OCI-LY3 (cell line): ENCODE measurements around the gene ERBB4.

Experiments
- H2AFZ ChIP-seq: fragments of 200-600, 300-600 bp; shearing (Covaris generic); 2 replicates; pipeline ENCODE4 v1.6.0; 2014; ENCODE audit warnings: antibody characterized with exemption, low read depth, low read length
- H3K27ac ChIP-seq: fragments of 200-600, 300-600 bp; sonication (generic); 2 replicates; pipeline ENCODE4 v1.5.1; 2014; ENCODE audit warnings: mild to moderate bottlenecking, low read length, moderate library complexity, mixed read lengths
- H3K27me3 ChIP-seq: fragments of 200-600, 300-600 bp; sonication (generic); 2 replicates; pipeline ENCODE4 v1.6.1; 2014; ENCODE audit warnings: low read depth, low read length, mixed read lengths
- H3K36me3 ChIP-seq: fragments of 200-600, 300-600 bp; sonication (generic); replicated peaks from 2 replicates; pipeline ENCODE3; 2014; ENCODE audit warnings: low read depth, low read length, mixed read lengths
- H3K4me1 ChIP-seq: fragments of 300-600, 200-600 bp; sonication (generic); 2 replicates; pipeline ENCODE4 v1.6.1; 2014; ENCODE audit warnings: low read length, mixed read lengths
- H3K4me2 ChIP-seq: fragments of 200-600, 300-600 bp; sonication (generic); 2 replicates; pipeline ENCODE4 v1.6.1; 2014; ENCODE audit warnings: low read length, mixed read lengths
- H3K4me3 ChIP-seq: fragments of 300-600, 200-600 bp; sonication (generic); 2 replicates; pipeline ENCODE4 v1.5.1; 2014; ENCODE audit warnings: antibody characterized with exemption, mild to moderate bottlenecking, low read length, moderate library complexity
- H3K79me2 ChIP-seq: fragments of 300-600, 200-600 bp; shearing (Covaris generic); 2 replicates; pipeline ENCODE4 v1.6.1; 2014; ENCODE audit warnings: mild to moderate bottlenecking, low read length, mixed read lengths
- H3K9ac ChIP-seq: fragments of 300-600, 200-600 bp; shearing (Covaris generic); 2 replicates; pipeline ENCODE4 v1.6.0; 2014; ENCODE audit warnings: mild to moderate bottlenecking, low read length, moderate library complexity
- H3K9me3 ChIP-seq: fragments of 200-600, 300-600 bp; shearing (Covaris generic); 2 replicates; pipeline ENCODE4 v1.6.1; 2014; ENCODE audit warnings: low read length, mixed read lengths; ENCODE audit not compliant: insufficient read depth
- H4K20me1 ChIP-seq: fragments of 200-600, 300-600 bp; sonication (generic); 2 replicates; pipeline ENCODE4 v1.6.1; 2016; ENCODE audit warnings: low read length, mixed read lengths; ENCODE audit not compliant: insufficient read depth
- CTCF ChIP-seq: fragments of 200-600, 300-600 bp; sonication (generic); IDR thresholded peaks from 2 replicates; pipeline ENCODE4 v1.5.1; 2014; ENCODE audit warnings: antibody characterized with exemption, low read length, low read depth
- EZH2phosphoT487 ChIP-seq: fragments of 200-600 bp; shearing (Covaris generic); IDR thresholded peaks from 2 replicates; pipeline ENCODE4 v1.6.1; 2018; ENCODE audit warnings: antibody characterized with exemption, mixed run types, low read depth

The ERBB4 gene

GRCh38 chr2:211367711-211368110, 1170.9 kb downstream of the ERBB4 start:
- Histone ChIP-seq H4K20me1 (no peaks in the 10 kb centered on the region), H3K9me3 (no peaks in the 10 kb centered on the region), H3K27ac (peak overlapping the region; percentile 83), H3K9ac (peak overlapping the region; percentile 37; the same call in 1 of the 2 replicates), H3K36me3 (no peaks in the 10 kb centered on the region), H3K4me2 (peak overlapping the region; percentile 64), H3K4me1 (peaks cover 50% of the 10 kb centered on the region), H3K27me3 (no peaks in the 10 kb centered on the region), H2AFZ (peak overlapping the region; percentile 55; the same call in 1 of the 2 replicates), H3K4me3 (peak overlapping the region; percentile 45), H3K79me2 (no peaks in the 10 kb centered on the region)
- TF ChIP-seq EZH2phosphoT487: no peak

- Histone ChIP-seq H3K9ac (peak overlapping the region; percentile 28; the same call in 1 of the 2 replicates), H2AFZ (peak overlapping the region; percentile 55; the same call in 1 of the 2 replicates), H3K4me3 (peak overlapping the region; percentile 45), H3K79me2 (no peaks in the 10 kb centered on the region), H3K27me3 (no peaks in the 10 kb centered on the region), H3K4me2 (peak overlapping the region; percentile 64), H4K20me1 (no peaks in the 10 kb centered on the region), H3K9me3 (no peaks in the 10 kb centered on the region), H3K36me3 (no peaks in the 10 kb centered on the region), H3K4me1 (peaks cover 50% of the 10 kb centered on the region), H3K27ac (peak overlapping the region; percentile 83)
- TF ChIP-seq EZH2phosphoT487 (no peak), CTCF (no peak)
Observed at GRCh38 chr2:211367293-211367692, 1171.3 kb downstream of the ERBB4 start.

GRCh38 chr2:211364911-211365310, 1173.7 kb downstream of the ERBB4 start:
- Histone ChIP-seq H3K27ac (no peak overlapping the region), H3K27me3 (no peaks in the 10 kb centered on the region), H3K36me3 (no peaks in the 10 kb centered on the region), H3K79me2 (no peaks in the 10 kb centered on the region), H3K9me3 (no peaks in the 10 kb centered on the region), H2AFZ (0 out of 2 replicates have a peak overlapping the region, but pooled peaks have one; percentile 38), H3K4me2 (no peak overlapping the region), H3K9ac (no peak overlapping the region), H3K4me3 (no peak overlapping the region), H3K4me1 (peaks cover 30% of the 10 kb centered on the region), H4K20me1 (no peaks in the 10 kb centered on the region)
- TF ChIP-seq EZH2phosphoT487 (no peak), CTCF (no peak)

GRCh38 chr2:211361383-211361782, 1177.2 kb downstream of the ERBB4 start:
- Histone ChIP-seq H3K79me2 (no peaks in the 10 kb centered on the region), H3K4me2 (no peak overlapping the region), H2AFZ (no peak overlapping the region), H3K27me3 (no peaks in the 10 kb centered on the region), H3K9ac (no peak overlapping the region), H4K20me1 (no peaks in the 10 kb centered on the region), H3K36me3 (peaks cover 3% of the 10 kb centered on the region), H3K4me1 (peaks cover 20% of the 10 kb centered on the region), H3K4me3 (no peak overlapping the region), H3K9me3 (no peaks in the 10 kb centered on the region), H3K27ac (no peak overlapping the region)
- TF ChIP-seq EZH2phosphoT487 (no peak), CTCF (no peak)

- Histone ChIP-seq H3K9ac (no peak overlapping the region), H3K79me2 (no peaks in the 10 kb centered on the region), H3K9me3 (no peaks in the 10 kb centered on the region), H4K20me1 (no peaks in the 10 kb centered on the region), H3K27ac (no peak overlapping the region), H3K27me3 (no peaks in the 10 kb centered on the region), H3K4me2 (no peak overlapping the region), H3K4me1 (peaks cover 11% of the 10 kb centered on the region), H3K36me3 (peaks cover 3% of the 10 kb centered on the region), H2AFZ (no peak overlapping the region), H3K4me3 (no peak overlapping the region)
- TF ChIP-seq CTCF: no peak
- no peak for TF ChIP-seq EZH2phosphoT487
Observed at GRCh38 chr2:211359347-211359746, 1179.3 kb downstream of the ERBB4 start.
